PC-3 (cell line): ENCODE results near the gene QPCT. TPM values are rescaled to one million over a fixed set of nuclear protein-coding genes. Genes with fewer than 3 reads are reported as not detected.

ENCODE experiments used
- ATAC-seq: fragments of 200-7000 bp; cut with Tn5 transposase; 2 replicates; pipeline ENCODE4 v1.9.1; 2020; ENCODE audit warnings: mild to moderate bottlenecking, moderate library complexity
- BruUV-seq: library from RNA; stranded (reverse); fragments of 400-500 nt; replicated peaks from 2 replicates; lab custom pipeline; 2021; lab: Mats Ljungman, UMichigan
- CTCF ChIA-PET: fragments of 300-600 bp; sonication (Branson Sonifier 250); formaldehyde crosslinking; loops from one replicate; lab custom pipeline; 2022; ENCODE audit warnings: antibody characterized with exemption; lab: Charles Lee
- POLR2A ChIA-PET: fragments of 300-600 bp; sonication (Branson Sonifier 250); formaldehyde crosslinking; loops from one replicate; lab custom pipeline; 2022; ENCODE audit warnings: antibody characterized with exemption; ENCODE audit not compliant: unreplicated experiment; lab: Charles Lee
- DNase-seq: peaks from one replicate; pipeline ENCODE4 v3.0.0-alpha.2; 2015
- H2AFZ ChIP-seq: fragments of 300-600 bp; sonication (generic); 2 replicates; pipeline ENCODE4 v1.6.0; 2016; ENCODE audit warnings: antibody characterized with exemption, low read length
- H3F3A ChIP-seq: fragments of 300-600 bp; sonication (generic); one replicate; pipeline ENCODE4 v1.6.0; 2017; ENCODE audit warnings: antibody characterized with exemption, low read length, control low read depth, mild to moderate bottlenecking; ENCODE audit not compliant: unreplicated experiment
- H3K27ac ChIP-seq: fragments of 300-600 bp; sonication (generic); 2 replicates; pipeline ENCODE4 v1.5.1; 2016; ENCODE audit warnings: mild to moderate bottlenecking, low read length
- H3K27me3 ChIP-seq: fragments of 300-600 bp; sonication (generic); 2 replicates; pipeline ENCODE4 v1.6.1; 2016; ENCODE audit warnings: low read length, mixed read lengths
- H3K36me3 ChIP-seq: fragments of 300-600 bp; sonication (generic); 2 replicates; pipeline ENCODE4 v1.6.1; 2016; ENCODE audit warnings: low read depth, mixed run types, low read length, mixed read lengths
- H3K4me1 ChIP-seq: fragments of 300-600 bp; sonication (generic); 2 replicates; pipeline ENCODE4 v1.5.1; 2016; ENCODE audit warnings: low read length; ENCODE audit not compliant: insufficient read depth
- H3K4me2 ChIP-seq: fragments of 300-600 bp; sonication (generic); 2 replicates; pipeline ENCODE4 v1.6.0; 2016; ENCODE audit warnings: low read length
- H3K4me3 ChIP-seq: fragments of 300-600 bp; sonication (generic); 2 replicates; pipeline ENCODE4 v1.5.1; 2016; ENCODE audit warnings: mild to moderate bottlenecking, low read length, mixed read lengths
- H3K79me2 ChIP-seq: fragments of 300-600 bp; sonication (generic); 2 replicates; pipeline ENCODE4 v1.6.1; 2017; ENCODE audit warnings: low read length, mixed read lengths
- H3K9ac ChIP-seq: fragments of 300-600 bp; sonication (generic); 2 replicates; pipeline ENCODE4 v1.6.0; 2016; ENCODE audit warnings: mild to moderate bottlenecking, low read length
- H3K9me2 ChIP-seq: fragments of 300-600 bp; sonication (generic); replicated peaks from 2 replicates; pipeline ENCODE4 v1.6.1; 2016; ENCODE audit warnings: mixed run types, low read length, mixed read lengths
- H3K9me3 ChIP-seq: fragments of 300-600 bp; sonication (generic); 2 replicates; pipeline ENCODE4 v1.6.1; 2016; ENCODE audit warnings: low read length, mixed read lengths
- H4K20me1 ChIP-seq: fragments of 300-600 bp; sonication (generic); 2 replicates; pipeline ENCODE4 v1.6.1; 2016; ENCODE audit warnings: low read length, mixed read lengths
- EZH2 ChIP-seq: fragments of 300-600 bp; sonication (generic); IDR thresholded peaks from one replicate; pipeline ENCODE4 v1.6.1; 2017; ENCODE audit warnings: antibody characterized with exemption, mild to moderate bottlenecking, low read length; ENCODE audit not compliant: unreplicated experiment
- EZH2phosphoT487 ChIP-seq: fragments of 300-600 bp; sonication (generic); IDR thresholded peaks from 2 replicates; pipeline ENCODE4 v1.6.1; 2018; ENCODE audit warnings: mild to moderate bottlenecking, antibody characterized with exemption, low read length, borderline replicate concordance
- intact Hi-C: fragments of 100-400 bp; cut with micrococcal nuclease; formaldehyde crosslinking; loops from 2 replicates; pipeline ENCODE4 v1.9.0; 2023
- total RNA-seq: library from RNA; depleted of rRNA; stranded (reverse); fragments of >200 nt; gene quantifications from 2 replicates; pipeline ENCODE4 v1.2.3, GENCODE V29; 2014
- TF ChIP-seq, protein P1 (sequence below): fragments of 300-600 bp; sonication (generic); conservative IDR thresholded peaks from 2 replicates; pipeline ENCODE4 v1.5.1; 2017; ENCODE audit warnings: antibody characterized with exemption, low read depth, mild to moderate bottlenecking, low read length

QPCT gene
- total RNA-seq, 1 experiment from 2014 or later, result not detected

- no peak overlapping the region for H3K27ac ChIP-seq
- no peaks in the 10 kb centered on the region for H3K9me3 ChIP-seq
- BruUV-seq, result no TSS peak
- peaks cover 11% of the 10 kb centered on the region for H3K4me1 ChIP-seq
- DNase-seq, result no peak
- no peak overlapping the region for H3K4me2 ChIP-seq
- POLR2A ChIA-PET, result no interaction called here
- no peaks in the 10 kb centered on the region for H3K27me3 ChIP-seq
- CTCF ChIA-PET, result no interaction called here
- H4K20me1 ChIP-seq, result no peaks in the 10 kb centered on the region
- intact Hi-C loops, result no loop called here
- H3K4me3 ChIP-seq, result no peak overlapping the region
- no peaks in the 10 kb centered on the region for H3K36me3 ChIP-seq
- H3K79me2 ChIP-seq, result no peaks in the 10 kb centered on the region
- TF ChIP-seq, protein P1, sequence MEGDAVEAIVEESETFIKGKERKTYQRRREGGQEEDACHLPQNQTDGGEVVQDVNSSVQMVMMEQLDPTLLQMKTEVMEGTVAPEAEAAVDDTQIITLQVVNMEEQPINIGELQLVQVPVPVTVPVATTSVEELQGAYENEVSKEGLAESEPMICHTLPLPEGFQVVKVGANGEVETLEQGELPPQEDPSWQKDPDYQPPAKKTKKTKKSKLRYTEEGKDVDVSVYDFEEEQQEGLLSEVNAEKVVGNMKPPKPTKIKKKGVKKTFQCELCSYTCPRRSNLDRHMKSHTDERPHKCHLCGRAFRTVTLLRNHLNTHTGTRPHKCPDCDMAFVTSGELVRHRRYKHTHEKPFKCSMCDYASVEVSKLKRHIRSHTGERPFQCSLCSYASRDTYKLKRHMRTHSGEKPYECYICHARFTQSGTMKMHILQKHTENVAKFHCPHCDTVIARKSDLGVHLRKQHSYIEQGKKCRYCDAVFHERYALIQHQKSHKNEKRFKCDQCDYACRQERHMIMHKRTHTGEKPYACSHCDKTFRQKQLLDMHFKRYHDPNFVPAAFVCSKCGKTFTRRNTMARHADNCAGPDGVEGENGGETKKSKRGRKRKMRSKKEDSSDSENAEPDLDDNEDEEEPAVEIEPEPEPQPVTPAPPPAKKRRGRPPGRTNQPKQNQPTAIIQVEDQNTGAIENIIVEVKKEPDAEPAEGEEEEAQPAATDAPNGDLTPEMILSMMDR, result no peak
- TF ChIP-seq EZH2phosphoT487 (no peak), EZH2 (no peak)
- no peak overlapping the region for H3K9ac ChIP-seq
- no peak overlapping the region for H2AFZ ChIP-seq
- no peak for ATAC-seq
- no peaks in the 10 kb centered on the region for H3F3A ChIP-seq
- no peaks in the 10 kb centered on the region for H3K9me2 ChIP-seq
These were observed 27.6 kb downstream of the QPCT start for GRCh38 chr2:37372000-37372399.

DNA sequence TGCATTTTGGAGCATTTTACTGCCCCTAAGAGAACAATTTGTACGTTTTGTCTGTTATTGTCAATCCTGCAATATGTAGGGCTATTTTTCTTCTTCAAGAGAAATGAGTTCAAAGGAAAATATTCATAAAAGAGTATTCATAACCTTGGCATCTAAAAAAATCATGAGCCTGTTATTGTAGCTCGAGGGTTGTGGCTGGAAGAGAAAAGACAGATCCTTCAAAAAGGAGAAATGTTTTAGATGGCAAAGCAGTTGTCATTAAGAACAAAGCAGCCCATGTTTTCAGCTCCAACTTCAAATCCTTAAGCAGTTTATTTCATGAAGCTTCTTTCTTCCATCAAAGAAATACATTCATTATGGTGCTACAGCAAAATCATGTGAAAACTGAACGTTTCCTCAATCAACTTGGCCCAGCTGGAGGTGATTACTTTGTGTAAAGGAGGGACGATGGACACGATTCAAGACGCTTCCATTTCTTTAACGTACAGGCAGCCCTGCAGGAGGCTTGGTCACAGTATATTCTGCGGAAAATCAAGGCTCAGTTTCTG lies 31.4 kb downstream of the QPCT start:
- ATAC-seq (no peak), DNase-seq (no peak)
- H2AFZ ChIP-seq, result no peak overlapping the region
- ChIA-PET POLR2A (no interaction called here), CTCF (no interaction called here)
- intact Hi-C loops, result loop anchor here (2.0 to 5.0 kb wide), 2 partner anchors 34 to 51 kb away; partner anchors contain the start of genes PRKD3 and QPCT
- no TSS peak for BruUV-seq
- no peaks in the 10 kb centered on the region for H3K79me2 ChIP-seq
- H4K20me1 ChIP-seq, result no peaks in the 10 kb centered on the region
- H3K27me3 ChIP-seq, result no peaks in the 10 kb centered on the region
- no peaks in the 10 kb centered on the region for H3F3A ChIP-seq
- no peak overlapping the region for H3K9ac ChIP-seq
- no peaks in the 10 kb centered on the region for H3K36me3 ChIP-seq
- no peaks in the 10 kb centered on the region for H3K9me3 ChIP-seq
- peak overlapping the region; percentile 67; the same call in 1 of the 2 replicates for H3K4me2 ChIP-seq
- no peak for TF ChIP-seq EZH2phosphoT487
- TF ChIP-seq, protein P1, result no peak
- TF ChIP-seq EZH2, result no peak
- H3K4me3 ChIP-seq, result no peak overlapping the region
- no peaks in the 10 kb centered on the region for H3K9me2 ChIP-seq
- H3K27ac ChIP-seq, result peak overlapping the region; percentile 60
- H3K4me1 ChIP-seq, result peaks cover 45% of the 10 kb centered on the region
